ENCODE measurements around the gene GLYR1.

DNA sequence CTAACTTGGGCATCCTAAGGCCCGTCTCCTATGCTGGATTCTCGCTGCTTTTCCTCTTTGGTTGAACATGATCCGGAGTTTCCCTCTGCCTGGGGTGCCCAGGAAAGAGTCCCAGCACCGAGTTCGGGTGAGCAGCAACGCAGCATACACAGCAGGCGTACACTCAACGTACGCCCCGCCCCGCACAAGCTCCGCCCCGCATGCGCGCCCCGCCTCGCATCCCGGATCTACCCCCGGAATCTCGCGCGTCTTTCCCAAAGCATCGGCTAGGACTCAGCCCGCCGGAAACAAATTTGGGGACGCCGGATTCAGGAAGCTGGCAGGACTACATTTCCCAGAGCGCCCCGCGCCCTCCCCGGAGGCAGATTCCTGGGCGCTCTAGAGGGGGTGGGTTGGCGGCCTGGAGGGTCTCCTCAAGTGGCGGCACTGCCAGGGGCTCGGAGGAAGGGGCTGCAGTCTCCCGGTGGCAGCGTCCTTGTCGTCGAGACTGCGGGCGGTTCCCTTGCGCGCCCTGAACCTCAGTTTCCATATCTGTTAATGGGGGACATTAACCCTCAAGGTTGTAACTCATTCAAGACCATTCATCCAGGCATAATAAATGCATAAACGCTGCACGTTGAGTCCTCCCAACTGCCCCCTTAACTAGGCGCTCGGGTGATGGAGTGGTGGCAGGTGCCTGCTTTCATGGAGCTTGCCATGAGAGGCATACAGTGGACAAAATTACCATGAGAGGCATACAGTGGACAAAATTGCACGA lies 78.4 kb downstream of the GLYR1 start:
- TF ChIP-seq CTCF (IDR thresholded peaks at IDR 0.05) (no peak), POLR2A (IDR thresholded peaks at IDR 0.05) (peak; percentile 68 to 89)

All from Peyer's patch (tissue), 4 donors.